IMR-90 (cell line): ENCODE measurements around the gene MRPS34. TPM values are rescaled to one million over a fixed set of nuclear protein-coding genes. Genes with fewer than 3 reads are reported as not detected.

Source experiments
- ATAC-seq: fragments of 200-7000 bp; cut with Tn5 transposase; 2 replicates; pipeline ENCODE4 v1.9.1; 2020; ENCODE audit warnings: low read depth, mild to moderate bottlenecking, moderate library complexity
- BruUV-seq: library from RNA; stranded (reverse); fragments of 400-500 nt; replicated peaks from 2 replicates; lab custom pipeline; 2021; lab: Mats Ljungman, UMichigan
- CTCF ChIA-PET: fragments of 300-600 bp; formaldehyde crosslinking; extraction: SDS; loops from one replicate; lab custom pipeline; 2021; ENCODE audit warnings: antibody characterized with exemption; lab: Yijun Ruan, JAX
- POLR2A ChIA-PET: fragments of 300-600 bp; sonication (Branson Sonifier 250); formaldehyde crosslinking; loops from one replicate; lab custom pipeline; 2022; ENCODE audit warnings: antibody characterized with exemption; ENCODE audit not compliant: unreplicated experiment; lab: Charles Lee
- DNase-seq: peaks from one replicate; pipeline ENCODE4 v3.0.0; 2013
- H2AFZ ChIP-seq: replicated peaks from 2 replicates; pipeline ENCODE3; 2013; ENCODE audit warnings: low read length, mild to moderate bottlenecking; ENCODE audit not compliant: poor library complexity
- H2AK5ac ChIP-seq: 2 replicates; pipeline ENCODE4 v1.6.1; 2013; ENCODE audit warnings: low read depth, low read length, inconsistent platforms
- H2AK9ac ChIP-seq: replicated peaks from 2 replicates; pipeline ENCODE3; 2013; ENCODE audit warnings: mild to moderate bottlenecking, low read depth, low read length, moderate library complexity; ENCODE audit not compliant: poor library complexity
- H2BK120ac ChIP-seq: 2 replicates; pipeline ENCODE4 v1.6.1; 2013; ENCODE audit warnings: low read depth, low read length, inconsistent platforms
- H2BK15ac ChIP-seq: 3 replicates; pipeline ENCODE4 v1.6.1; 2013; ENCODE audit warnings: low read depth, low read length, inconsistent platforms
- H2BK20ac ChIP-seq: 2 replicates; pipeline ENCODE4 v1.6.1; 2013; ENCODE audit warnings: low read depth, mild to moderate bottlenecking, inconsistent platforms, low read length, moderate library complexity
- H2BK5ac ChIP-seq: 2 replicates; pipeline ENCODE4 v1.6.1; 2013; ENCODE audit warnings: mild to moderate bottlenecking, low read depth, low read length, inconsistent platforms; ENCODE audit not compliant: poor library complexity, severe bottlenecking
- H3K14ac ChIP-seq: replicated peaks from 2 replicates; pipeline ENCODE4 v1.6.1; 2013; ENCODE audit warnings: low read depth, low read length, inconsistent platforms
- H3K18ac ChIP-seq: 2 replicates; pipeline ENCODE4 v1.6.1; 2013; ENCODE audit warnings: low read depth, low read length, control low read depth
- H3K23ac ChIP-seq: 2 replicates; pipeline ENCODE4 v1.6.1; 2013; ENCODE audit warnings: low read depth, low read length, inconsistent platforms
- H3K27ac ChIP-seq: 2 replicates; pipeline ENCODE4 v1.5.1; 2013; ENCODE audit warnings: mild to moderate bottlenecking, control low read depth, low read length; ENCODE audit not compliant: insufficient read depth
- H3K27me3 ChIP-seq: 2 replicates; pipeline ENCODE4 v1.6.1; 2013; ENCODE audit warnings: low read length; ENCODE audit not compliant: control insufficient read depth, insufficient read depth
- H3K36me3 ChIP-seq: 2 replicates; pipeline ENCODE4 v1.6.1; 2013; ENCODE audit warnings: low read length, mixed read lengths; ENCODE audit not compliant: control insufficient read depth, insufficient read depth
- H3K4ac ChIP-seq: 2 replicates; pipeline ENCODE4 v1.6.1; 2013; ENCODE audit warnings: low read depth, low read length, inconsistent platforms
- H3K4me1 ChIP-seq: 2 replicates; pipeline ENCODE4 v1.6.1; 2013; ENCODE audit warnings: low read length, mixed read lengths; ENCODE audit not compliant: control insufficient read depth, insufficient read depth
- H3K4me2 ChIP-seq: 2 replicates; pipeline ENCODE4 v1.6.1; 2013; ENCODE audit warnings: low read depth, mild to moderate bottlenecking, control low read depth, low read length, moderate library complexity
- H3K4me3 ChIP-seq: 2 replicates; pipeline ENCODE4 v1.5.1; 2013; ENCODE audit warnings: low read depth, mild to moderate bottlenecking, control low read depth, low read length, moderate library complexity; ENCODE audit not compliant: insufficient read depth
- H3K56ac ChIP-seq: 2 replicates; pipeline ENCODE4 v1.6.1; 2013; ENCODE audit warnings: low read length, inconsistent platforms; ENCODE audit not compliant: insufficient read depth; ENCODE audit errors: extremely low read depth
- H3K79me1 ChIP-seq, 2 experiments: 2 replicates each; pipeline ENCODE4 v1.6.1; 2013; ENCODE audit warnings: low read length in 2 of 2, inconsistent platforms in 1 of 2, low read depth in 1 of 2
- H3K9ac ChIP-seq: 2 replicates; pipeline ENCODE4 v1.6.1; 2013; ENCODE audit warnings: low read depth, low read length, control low read depth
- H3K9me1 ChIP-seq: 2 replicates; pipeline ENCODE4 v1.6.1; 2013; ENCODE audit warnings: low read length, inconsistent platforms; ENCODE audit not compliant: insufficient read depth
- H3K9me3 ChIP-seq: 2 replicates; pipeline ENCODE4 v1.6.1; 2013; ENCODE audit warnings: low read length; ENCODE audit not compliant: control insufficient read depth, insufficient read depth
- H4K20me1 ChIP-seq: 2 replicates; pipeline ENCODE4 v1.6.1; 2013; ENCODE audit warnings: low read length, inconsistent platforms; ENCODE audit not compliant: insufficient read depth
- H4K5ac ChIP-seq: 2 replicates; pipeline ENCODE4 v1.6.1; 2013; ENCODE audit warnings: mild to moderate bottlenecking, low read depth, low read length, control low read depth
- H4K8ac ChIP-seq, 2 experiments: 2 replicates each; pipeline ENCODE4 v1.6.1; 2013; ENCODE audit warnings: low read depth in 2 of 2, low read length in 2 of 2, control low read depth in 1 of 2, inconsistent platforms in 1 of 2
- H4K91ac ChIP-seq: 2 replicates; pipeline ENCODE4 v1.6.1; 2013; ENCODE audit warnings: low read depth, low read length, inconsistent platforms; ENCODE audit not compliant: insufficient read depth
- CHD1 ChIP-seq: IDR thresholded peaks from 2 replicates; pipeline ENCODE4 v1.6.1; 2012; ENCODE audit warnings: low read depth, low read length, improper control_type of control experiment
- RAD21 ChIP-seq: IDR thresholded peaks from 2 replicates; pipeline ENCODE4 v1.6.1; 2012; ENCODE audit warnings: low read length, improper control_type of control experiment
- WGBS, 2 experiments: methylation state at CpG; one replicate each; pipeline versions ENCODE4 v1.1.5 to v1.1.7; 2013; ENCODE audit warnings: missing lambda C conversion rate in 2 of 2; ENCODE audit not compliant: insufficient read length in 1 of 2; ENCODE audit errors: extremely low coverage in 2 of 2; 5-methylcytosine and 5-hydroxymethylcytosine counted together
- dilution Hi-C: fragments of 300-500 bp; cut with HindIII; formaldehyde crosslinking; loops from one replicate; pipeline ENCODE4 v1.14.3; 2018; ENCODE audit warnings: low sequenced_read_pairs; ENCODE audit not compliant: unreplicated experiment
- in situ Hi-C: fragments of 300-500 bp; cut with MboI; formaldehyde crosslinking; loops from 3 replicates; pipeline ENCODE4 v1.14.3; 2019; ENCODE audit warnings: low sequenced_read_pairs, inconsistent platforms, mixed read lengths
- intact Hi-C: fragments of 100-400 bp; cut with micrococcal nuclease; formaldehyde crosslinking; loops from 2 replicates; pipeline ENCODE4 v1.10.0; 2022
- polyA plus RNA-seq, 3 experiments: library from polyadenylated mRNA; depleted of rRNA; stranded (reverse); fragments of >200 nt; gene quantifications; 2 replicates each; pipeline ENCODE4 v1.2.3, GENCODE V29; 2012; ENCODE audit warnings: low replicate concordance in 1 of 3
- total RNA-seq: library from RNA; depleted of rRNA; stranded (reverse); fragments of >200 nt; gene quantifications from 2 replicates; pipeline ENCODE4 v1.2.3, GENCODE V29; 2012

Gene MRPS34
- total and polyA plus RNA-seq, 2 of the 4 experiments (the other 2 are of a cell fraction): 68.5 to 80.4 TPM

DNA sequence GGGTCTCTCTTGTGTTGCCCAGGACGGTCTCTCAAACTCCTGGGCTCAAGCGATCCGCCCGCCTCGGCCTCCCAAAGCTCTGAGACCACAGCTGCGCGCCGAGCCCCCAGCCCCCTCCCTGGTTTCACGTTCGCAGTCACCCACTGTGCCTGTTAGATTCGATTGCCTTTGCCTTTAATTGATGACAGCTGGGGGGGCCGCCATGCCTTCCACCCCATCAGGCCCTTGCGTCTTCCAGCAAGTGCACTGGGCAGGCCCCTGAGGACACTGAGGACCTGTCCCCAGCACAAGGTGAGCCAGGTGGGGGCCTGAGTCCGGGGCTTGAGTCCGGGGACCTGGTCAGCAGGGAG lies 17.3 kb upstream of the MRPS34 start:
- no peaks in the 10 kb centered on the region for H3K9me3 ChIP-seq
- WGBS, 2 experiments: 87% methylated on average over 11 of the region's 15 CpGs; no CpG with 5 or more reads in 1 of the 2 experiments

More for the DNA sequence above, 17.3 kb upstream of the MRPS34 start:
- Histone ChIP-seq H3K4me2 (no peak overlapping the region), H4K5ac (no peak overlapping the region), H4K91ac (no peak overlapping the region), H3K9ac (no peak overlapping the region), H2AK9ac (no peak overlapping the region), H3K14ac (no peak overlapping the region), H3K56ac (no peak overlapping the region), H3K9me1 (0 out of 2 replicates have a peak, but pooled peaks cover under 1% of the 10 kb centered on the region), H2BK5ac (no peak overlapping the region), H3K18ac (no peak overlapping the region), H3K27ac (no peak overlapping the region), H3K4ac (no peak overlapping the region), H3K23ac (no peak overlapping the region), H2BK20ac (no peak overlapping the region), H3K79me1 (peaks cover 3 to 22% of the 10 kb centered on the region in 2 experiments; a peak in 2 of 4 replicates), H2AFZ (no peak overlapping the region), H2AK5ac (no peak overlapping the region), H3K27me3 (no peaks in the 10 kb centered on the region), H2BK120ac (no peak overlapping the region), H4K20me1 (peaks cover 24% of the 10 kb centered on the region), H3K4me3 (no peak overlapping the region), H3K36me3 (peaks cover 34% of the 10 kb centered on the region), H2BK15ac (no peak overlapping the region), H4K8ac (no peak overlapping the region), H3K4me1 (no peaks in the 10 kb centered on the region)
- ATAC-seq (no peak), DNase-seq (no peak)
- ChIA-PET POLR2A (no interaction called here), CTCF (no interaction called here)
- TF ChIP-seq RAD21: no peak
- no peak for TF ChIP-seq CHD1
- dilution Hi-C loops (no loop called here), intact Hi-C loops (no loop called here), in situ Hi-C loops (no loop called here)
- no TSS peak for BruUV-seq
